ENCODE measurements around the gene SLC38A11. TPM values are rescaled to one million over a fixed set of nuclear protein-coding genes. Genes with fewer than 3 reads are reported as not detected.

Gene SLC38A11
- total RNA-seq, 2 donors from 2014 or later, result not detected

DNA sequence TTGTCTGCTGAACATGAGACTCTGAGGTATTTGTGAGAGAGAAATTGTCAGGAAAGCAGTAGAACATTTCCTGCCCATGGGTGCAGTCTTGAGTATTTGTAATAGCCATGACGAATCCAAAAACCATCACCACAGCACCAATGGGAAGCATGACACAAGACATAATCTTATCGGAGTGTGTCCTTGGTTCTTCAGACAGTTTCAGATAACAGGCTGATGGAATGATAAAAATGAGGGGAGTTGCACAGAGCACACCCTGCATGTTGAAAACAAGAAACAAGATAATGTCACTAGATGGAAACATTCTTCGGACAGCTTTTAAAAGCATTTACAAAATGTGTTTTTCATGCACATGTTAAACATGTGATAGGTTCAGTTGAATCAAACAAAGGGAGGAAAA lies 56.9 kb downstream of the SLC38A11 start:
- Histone ChIP-seq H3K36me3 (ENCODE audit: control insufficient read depth, insufficient read depth, low read length) (no peaks in the 10 kb centered on the region), H3K9me3 (ENCODE audit: control insufficient read depth, low read length) (no peaks in the 10 kb centered on the region), H3K27ac (ENCODE audit: low read depth, low read length) (no peak overlapping the region), H3K4me1 (ENCODE audit: control insufficient read depth, insufficient read depth, low read length) (no peaks in the 10 kb centered on the region), H3K9ac (ENCODE audit: extremely low read depth, low read length, poor library complexity, severe bottlenecking) (no peak overlapping the region), H3K27me3 (ENCODE audit: control insufficient read depth, insufficient read depth, low read length, poor library complexity, severe bottlenecking) (no peaks in the 10 kb centered on the region), H3K4me3 (ENCODE audit: low read length) (no peak overlapping the region)
- Mint-ChIP-seq H3K4me1 (no peaks in the 10 kb centered on the region), H3K27me3 (ENCODE audit: insufficient read depth) (no peaks in the 10 kb centered on the region), H3K4me3 (no peak overlapping the region), H3K36me3 (ENCODE audit: low read depth) (no peaks in the 10 kb centered on the region), H3K27ac (no peak overlapping the region), H3K9me3 (no peaks in the 10 kb centered on the region)
- no peak for DNase-seq
- TF ChIP-seq, protein P1, sequence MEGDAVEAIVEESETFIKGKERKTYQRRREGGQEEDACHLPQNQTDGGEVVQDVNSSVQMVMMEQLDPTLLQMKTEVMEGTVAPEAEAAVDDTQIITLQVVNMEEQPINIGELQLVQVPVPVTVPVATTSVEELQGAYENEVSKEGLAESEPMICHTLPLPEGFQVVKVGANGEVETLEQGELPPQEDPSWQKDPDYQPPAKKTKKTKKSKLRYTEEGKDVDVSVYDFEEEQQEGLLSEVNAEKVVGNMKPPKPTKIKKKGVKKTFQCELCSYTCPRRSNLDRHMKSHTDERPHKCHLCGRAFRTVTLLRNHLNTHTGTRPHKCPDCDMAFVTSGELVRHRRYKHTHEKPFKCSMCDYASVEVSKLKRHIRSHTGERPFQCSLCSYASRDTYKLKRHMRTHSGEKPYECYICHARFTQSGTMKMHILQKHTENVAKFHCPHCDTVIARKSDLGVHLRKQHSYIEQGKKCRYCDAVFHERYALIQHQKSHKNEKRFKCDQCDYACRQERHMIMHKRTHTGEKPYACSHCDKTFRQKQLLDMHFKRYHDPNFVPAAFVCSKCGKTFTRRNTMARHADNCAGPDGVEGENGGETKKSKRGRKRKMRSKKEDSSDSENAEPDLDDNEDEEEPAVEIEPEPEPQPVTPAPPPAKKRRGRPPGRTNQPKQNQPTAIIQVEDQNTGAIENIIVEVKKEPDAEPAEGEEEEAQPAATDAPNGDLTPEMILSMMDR (conservative IDR thresholded peaks at IDR 0.05), result no peak
- 75 to 89% methylated on average over 2 to 3 of the region's 3 CpGs for WGBS, 2 experiments (ENCODE audit: insufficient coverage in 1 of 2, insufficient read length in 1 of 2)

DNA sequence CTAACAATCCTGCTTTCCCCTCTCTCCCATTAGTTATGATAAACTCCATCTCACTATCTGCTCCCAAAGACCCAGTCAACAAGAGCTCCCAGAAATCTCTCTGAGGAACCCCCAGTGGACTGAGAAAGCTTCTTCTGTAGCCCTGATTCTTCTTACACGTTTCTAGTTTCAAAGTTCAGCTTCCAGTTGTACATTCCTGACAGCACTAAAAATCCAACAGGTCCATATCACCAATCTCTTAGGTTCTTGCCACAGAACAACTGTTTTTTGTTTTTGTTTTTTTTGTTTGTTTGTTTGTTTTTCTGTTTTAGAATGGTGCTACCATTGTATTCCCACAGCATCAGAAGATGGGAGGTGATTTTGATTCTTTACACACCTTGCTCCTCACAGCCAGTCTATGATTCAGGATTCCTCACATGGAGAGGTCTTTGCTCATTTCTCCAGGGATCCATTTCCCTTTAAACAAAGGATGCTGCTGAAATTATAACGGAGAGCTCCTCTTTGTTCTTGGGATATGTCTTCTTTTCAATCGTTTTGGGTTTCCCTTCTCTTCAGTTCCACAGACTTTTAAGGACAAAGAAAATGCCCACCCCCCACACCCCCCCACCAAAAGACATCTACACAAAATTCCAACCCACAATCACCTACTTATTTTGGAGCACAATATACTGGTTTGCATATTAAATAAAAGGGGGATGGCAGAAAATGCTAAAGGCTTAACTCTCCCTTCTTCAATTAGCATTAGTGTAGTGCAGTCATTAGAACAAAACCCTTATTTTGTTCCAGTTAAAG lies 57.7 kb downstream of the SLC38A11 start:
- Mint-ChIP-seq H3K4me1 (no peaks in the 10 kb centered on the region), H3K4me3 (no peak overlapping the region), H3K27me3 (ENCODE audit: insufficient read depth) (no peaks in the 10 kb centered on the region), H3K36me3 (ENCODE audit: low read depth) (no peaks in the 10 kb centered on the region), H3K27ac (no peak overlapping the region), H3K9me3 (no peaks in the 10 kb centered on the region)
- Histone ChIP-seq H3K9me3 (ENCODE audit: control insufficient read depth, low read length) (no peaks in the 10 kb centered on the region), H3K4me3 (ENCODE audit: low read length) (no peak overlapping the region), H3K36me3 (ENCODE audit: control insufficient read depth, insufficient read depth, low read length) (no peaks in the 10 kb centered on the region), H3K27me3 (ENCODE audit: control insufficient read depth, insufficient read depth, low read length, poor library complexity, severe bottlenecking) (no peaks in the 10 kb centered on the region), H3K9ac (ENCODE audit: extremely low read depth, low read length, poor library complexity, severe bottlenecking) (no peak overlapping the region), H3K4me1 (ENCODE audit: control insufficient read depth, insufficient read depth, low read length) (no peaks in the 10 kb centered on the region), H3K27ac (ENCODE audit: low read depth, low read length) (no peak overlapping the region)
- TF ChIP-seq, protein P1 (conservative IDR thresholded peaks at IDR 0.05), result no peak
- no peak for DNase-seq
- 69 to 78% methylated on average over 3 of the region's 3 CpGs for WGBS, 2 experiments (ENCODE audit: insufficient coverage in 1 of 2, insufficient read length in 1 of 2)

DNA sequence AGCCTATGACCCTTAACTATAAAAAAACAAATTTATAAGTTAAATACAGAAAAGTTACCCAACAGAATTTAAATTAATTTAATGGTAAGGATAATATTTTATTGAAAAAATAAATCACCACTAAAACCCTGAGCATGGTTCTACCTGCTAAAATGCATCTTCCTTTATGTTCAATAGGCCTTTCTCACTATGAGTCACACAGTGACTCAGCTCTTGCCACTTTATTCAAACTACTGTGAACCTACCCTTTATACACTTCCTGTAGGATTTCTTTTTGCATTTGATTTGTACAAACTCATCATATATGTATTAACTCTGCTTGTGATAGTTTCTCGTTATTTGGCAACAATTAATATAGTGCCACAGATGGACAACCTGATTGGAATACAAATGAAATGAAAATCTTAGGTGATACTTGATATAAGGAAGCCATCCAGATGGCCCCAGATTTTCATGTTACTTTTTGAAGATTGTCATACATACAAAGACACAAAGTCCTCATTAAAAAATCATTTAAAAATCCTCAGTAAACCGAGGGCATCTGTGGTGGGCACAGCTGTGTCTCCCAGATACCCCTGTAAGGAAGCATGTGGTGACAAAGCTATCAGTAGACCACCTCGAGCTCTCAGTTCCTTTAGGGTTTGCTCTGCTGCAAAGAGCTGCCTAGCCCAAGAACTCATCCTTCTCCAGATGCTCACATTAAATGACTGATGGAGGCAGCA lies 58.5 kb downstream of the SLC38A11 start:
- Mint-ChIP-seq H3K27ac (no peak overlapping the region), H3K9me3 (no peaks in the 10 kb centered on the region)
- H3K27ac ChIP-seq (ENCODE audit: low read depth, low read length), result no peak overlapping the region

More for the DNA sequence above, 58.5 kb downstream of the SLC38A11 start:
- DNase-seq, result no peak
- Mint-ChIP-seq H3K27me3 (ENCODE audit: insufficient read depth) (no peaks in the 10 kb centered on the region), H3K4me1 (no peaks in the 10 kb centered on the region), H3K36me3 (ENCODE audit: low read depth) (no peaks in the 10 kb centered on the region), H3K4me3 (no peak overlapping the region)
- TF ChIP-seq, protein P1 (conservative IDR thresholded peaks at IDR 0.05), result no peak
- no peaks in the 10 kb centered on the region for H3K9me3 ChIP-seq (ENCODE audit: control insufficient read depth, low read length)
- H3K4me1 ChIP-seq (ENCODE audit: control insufficient read depth, insufficient read depth, low read length), result no peaks in the 10 kb centered on the region
- no peak overlapping the region for H3K4me3 ChIP-seq (ENCODE audit: low read length)
- no peak overlapping the region for H3K9ac ChIP-seq (ENCODE audit: extremely low read depth, low read length, poor library complexity, severe bottlenecking)
- WGBS, 2 experiments (ENCODE audit: insufficient coverage in 1 of 2, insufficient read length in 1 of 2), result 60 to 100% methylated on average over 1 to 3 of the region's 3 CpGs
- no peaks in the 10 kb centered on the region for H3K36me3 ChIP-seq (ENCODE audit: control insufficient read depth, insufficient read depth, low read length)
- no peaks in the 10 kb centered on the region for H3K27me3 ChIP-seq (ENCODE audit: control insufficient read depth, insufficient read depth, low read length, poor library complexity, severe bottlenecking)

Measured in endodermal cell (in vitro differentiated cells).